ENCODE data around the gene RAB34.
A peak's percentile ranks its signal among the peaks of the same experiment; 100 is the strongest.

Gene RAB34

GRCh38 chr17:28717578-28718332 lies at the start of gene RAB34:
Gene RAB34 (minus strand): TSS chr17:28717868. CDS start chr17:28717266, 602 bp downstream.
- DNase-seq (ENCODE audit: low spot score), result peak; percentile 87

- no peak for DNase-seq (ENCODE audit: low spot score)
Observed at GRCh38 chr17:28765038-28765437, 47.4 kb upstream of the RAB34 start.

- peak; percentile 74 for DNase-seq (ENCODE audit: low spot score)
Observed at GRCh38 chr17:28763804-28764266, 46.2 kb upstream of the RAB34 start.

GRCh38 chr17:28763137-28763799 lies 45.6 kb upstream of the RAB34 start:
- no peak for DNase-seq (ENCODE audit: low spot score)

- peak; percentile 78 for DNase-seq (ENCODE audit: low spot score)
Observed at GRCh38 chr17:28760601-28761562, 43.2 kb upstream of the RAB34 start.

GRCh38 chr17:28759256-28759865 lies 41.7 kb upstream of the RAB34 start:
- no peak for DNase-seq (ENCODE audit: low spot score)

- no peak for DNase-seq (ENCODE audit: low spot score)
Observed at GRCh38 chr17:28758411-28759121, 40.9 kb upstream of the RAB34 start.

GRCh38 chr17:28756049-28756804 lies 38.6 kb upstream of the RAB34 start:
- DNase-seq (ENCODE audit: low spot score), result no peak

GRCh38 chr17:28755486-28755885 lies 37.8 kb upstream of the RAB34 start:
- DNase-seq (ENCODE audit: low spot score), result peak; percentile 74

GRCh38 chr17:28751600-28752366 lies 34.1 kb upstream of the RAB34 start:
- DNase-seq (ENCODE audit: low spot score), result no peak

- DNase-seq (ENCODE audit: low spot score), result peak; percentile 93
Observed at GRCh38 chr17:28750178-28751047, 32.7 kb upstream of the RAB34 start.

- DNase-seq (ENCODE audit: low spot score), result no peak
Observed at GRCh38 chr17:28749516-28750177, 32.0 kb upstream of the RAB34 start.

GRCh38 chr17:28748852-28749515 lies 31.3 kb upstream of the RAB34 start:
- DNase-seq (ENCODE audit: low spot score), result no peak

- no peak for DNase-seq (ENCODE audit: low spot score)
Observed at GRCh38 chr17:28747801-28748750, 30.4 kb upstream of the RAB34 start.

GRCh38 chr17:28747051-28747691 lies 29.5 kb upstream of the RAB34 start:
- DNase-seq (ENCODE audit: low spot score), result peak; percentile 52

- DNase-seq (ENCODE audit: low spot score), result peak; percentile 67
Observed at GRCh38 chr17:28746611-28747050, 29.0 kb upstream of the RAB34 start.
